Brain microvascular endothelial cell (primary cell): Measurements from ENCODE around the gene HBM.
A peak's percentile ranks its signal among the peaks of the same experiment; 100 is the strongest.
"Not testable (repeated sequence)": the region's sequence is repeated elsewhere in the genome, so short reads cannot be mapped to it uniquely, and the experiment has no call there.

Experiments
- DNase-seq: peaks from one replicate; pipeline ENCODE4 v3.0.0-alpha.2; 2020
- H3K27ac ChIP-seq: fragments of 250-450 bp; sonication (Bioruptor Pico); 2 replicates; pipeline ENCODE4 v1.5.1; 2020; ENCODE audit warnings: mild to moderate bottlenecking, moderate library complexity
- H3K27me3 ChIP-seq: fragments of 250-450 bp; sonication (Bioruptor Pico); replicated peaks from 2 replicates; pipeline ENCODE4 v1.5.1; 2020; ENCODE audit warnings: mild to moderate bottlenecking
- H3K36me3 ChIP-seq: fragments of 250-450 bp; sonication (Bioruptor Pico); replicated peaks from 2 replicates; pipeline ENCODE4 v1.5.1; 2020; ENCODE audit warnings: mild to moderate bottlenecking
- H3K4me3 ChIP-seq: 2 replicates; pipeline ENCODE4 v1.5.1; 2011; ENCODE audit warnings: low read depth, mild to moderate bottlenecking, control low read depth, low read length, moderate library complexity
- in situ Hi-C: cut with HindIII; loops from 2 replicates; pipeline ENCODE4 v1.10.0; 2017; ENCODE audit warnings: low sequenced_read_pairs, low pct_ligation_motif_present
- TF ChIP-seq, protein P1 (sequence below): IDR thresholded peaks from 2 replicates; pipeline ENCODE4 v1.5.1; 2011; ENCODE audit warnings: low read depth, mild to moderate bottlenecking, moderate library complexity, low read length, control low read depth, inconsistent platforms; ENCODE audit errors: missing control alignments

The HBM gene

DNA sequence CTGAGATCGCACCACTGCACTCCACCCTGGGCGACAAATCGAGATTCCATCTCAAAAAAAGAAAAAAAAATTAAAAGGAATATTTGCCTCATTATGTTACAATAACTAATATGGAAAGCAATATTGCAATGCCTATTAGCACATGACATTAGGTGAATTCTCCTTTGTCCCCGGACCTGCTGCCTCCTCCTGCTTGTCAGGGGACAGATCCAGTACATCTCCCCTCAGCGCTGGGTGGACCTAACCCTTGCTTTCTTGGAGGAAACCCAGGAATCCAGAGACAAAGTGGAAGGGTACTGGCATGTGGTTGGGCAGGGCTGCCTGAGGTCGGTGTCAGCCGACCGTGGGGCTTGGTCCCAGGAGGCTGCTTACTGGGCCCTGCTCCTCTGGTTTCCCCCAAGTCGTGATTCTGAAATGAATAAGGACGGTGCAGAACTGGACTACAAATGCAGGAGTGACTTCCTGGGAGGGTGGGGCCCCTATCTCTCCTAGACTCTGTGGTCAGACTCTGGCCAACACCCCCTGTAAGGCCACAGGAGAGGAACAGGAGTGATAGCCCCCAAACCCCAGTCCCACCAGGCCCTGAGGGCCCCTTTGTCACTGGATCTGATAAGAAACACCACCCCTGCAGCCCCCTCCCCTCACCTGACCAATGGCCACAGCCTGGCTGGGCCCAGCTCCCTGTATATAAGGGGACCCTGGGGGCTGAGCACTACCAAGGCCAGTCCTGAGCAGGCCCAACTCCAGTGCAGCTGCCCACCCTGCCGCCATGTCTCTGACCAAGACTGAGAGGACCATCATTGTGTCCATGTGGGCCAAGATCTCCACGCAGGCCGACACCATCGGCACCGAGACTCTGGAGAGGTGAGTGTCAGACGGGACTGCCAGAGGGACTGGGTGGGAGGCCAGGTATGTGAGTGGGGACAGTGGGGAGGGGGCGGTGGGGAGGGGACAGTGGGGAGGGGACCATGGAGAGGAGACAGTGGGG lies 13.3 kb upstream of the HBM start, which contains the start of gene HBZ:
Gene HBZ (plus strand): TSS at position 504 of the 988 bp plus-strand sequence. CDS start 266 bp downstream, at position 770.
- Histone ChIP-seq H3K36me3 (no peaks in the 10 kb centered on the region), H3K27me3 (no peaks in the 10 kb centered on the region), H3K4me3 (no peak within 1 kb of the TSS), H3K27ac (no peak within 1 kb of the TSS)
- TF ChIP-seq, protein P1, sequence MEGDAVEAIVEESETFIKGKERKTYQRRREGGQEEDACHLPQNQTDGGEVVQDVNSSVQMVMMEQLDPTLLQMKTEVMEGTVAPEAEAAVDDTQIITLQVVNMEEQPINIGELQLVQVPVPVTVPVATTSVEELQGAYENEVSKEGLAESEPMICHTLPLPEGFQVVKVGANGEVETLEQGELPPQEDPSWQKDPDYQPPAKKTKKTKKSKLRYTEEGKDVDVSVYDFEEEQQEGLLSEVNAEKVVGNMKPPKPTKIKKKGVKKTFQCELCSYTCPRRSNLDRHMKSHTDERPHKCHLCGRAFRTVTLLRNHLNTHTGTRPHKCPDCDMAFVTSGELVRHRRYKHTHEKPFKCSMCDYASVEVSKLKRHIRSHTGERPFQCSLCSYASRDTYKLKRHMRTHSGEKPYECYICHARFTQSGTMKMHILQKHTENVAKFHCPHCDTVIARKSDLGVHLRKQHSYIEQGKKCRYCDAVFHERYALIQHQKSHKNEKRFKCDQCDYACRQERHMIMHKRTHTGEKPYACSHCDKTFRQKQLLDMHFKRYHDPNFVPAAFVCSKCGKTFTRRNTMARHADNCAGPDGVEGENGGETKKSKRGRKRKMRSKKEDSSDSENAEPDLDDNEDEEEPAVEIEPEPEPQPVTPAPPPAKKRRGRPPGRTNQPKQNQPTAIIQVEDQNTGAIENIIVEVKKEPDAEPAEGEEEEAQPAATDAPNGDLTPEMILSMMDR: no peak
- in situ Hi-C loops: no loop called here
- DNase-seq: no peak

DNA sequence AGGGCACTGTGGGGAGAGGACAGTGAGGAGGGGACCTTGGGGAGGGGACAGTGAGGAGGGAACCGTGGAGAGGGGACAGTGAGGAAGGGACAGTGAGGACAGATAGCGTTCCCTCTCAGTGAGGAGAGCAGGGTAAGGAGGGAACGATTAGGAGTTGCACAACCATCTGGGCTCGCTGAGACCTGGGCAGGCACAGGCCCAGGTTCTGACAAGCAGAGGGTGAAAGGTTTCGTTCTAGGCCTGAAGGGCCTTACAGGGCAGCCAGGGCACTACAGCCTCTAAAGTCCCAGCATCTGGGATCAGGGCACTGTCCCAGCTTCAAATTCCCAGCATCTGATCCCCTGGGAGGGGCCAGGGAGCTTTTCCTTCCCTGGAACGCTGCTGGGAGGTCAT lies 12.7 kb upstream of the HBM start:
- H3K4me3 ChIP-seq, DNase-seq, H3K27me3 ChIP-seq, in situ Hi-C loops, H3K27ac ChIP-seq, H3K36me3 ChIP-seq: not testable (repeated sequence)

DNA sequence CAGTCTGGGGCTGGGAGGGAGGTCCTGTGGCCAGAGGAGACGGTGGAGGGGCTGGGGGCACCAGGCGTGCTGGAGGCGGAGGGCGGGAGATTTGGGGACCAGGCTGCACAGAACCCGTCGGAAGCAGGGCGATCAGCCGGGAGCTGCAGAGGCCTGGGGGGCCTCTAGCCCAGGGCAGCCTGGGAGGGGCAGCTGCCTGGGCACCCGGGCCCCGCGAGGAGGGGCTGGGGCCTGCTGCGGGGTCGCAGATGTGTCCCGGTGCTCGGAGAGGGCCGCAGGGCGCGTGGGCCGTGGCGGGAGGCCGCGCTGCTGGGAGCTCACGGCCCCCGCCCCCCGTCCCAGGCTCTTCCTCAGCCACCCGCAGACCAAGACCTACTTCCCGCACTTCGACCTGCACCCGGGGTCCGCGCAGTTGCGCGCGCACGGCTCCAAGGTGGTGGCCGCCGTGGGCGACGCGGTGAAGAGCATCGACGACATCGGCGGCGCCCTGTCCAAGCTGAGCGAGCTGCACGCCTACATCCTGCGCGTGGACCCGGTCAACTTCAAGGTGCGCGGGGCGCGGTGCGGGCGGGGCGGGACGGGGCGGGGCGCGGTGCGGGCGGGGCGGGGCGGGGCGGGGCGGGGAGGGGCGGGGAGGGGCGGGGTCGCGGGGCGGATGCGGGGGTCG lies 12.1 kb upstream of the HBM start:
- H3K27me3 ChIP-seq, DNase-seq, in situ Hi-C loops, H3K4me3 ChIP-seq, H3K27ac ChIP-seq, H3K36me3 ChIP-seq: not testable (repeated sequence)

DNA sequence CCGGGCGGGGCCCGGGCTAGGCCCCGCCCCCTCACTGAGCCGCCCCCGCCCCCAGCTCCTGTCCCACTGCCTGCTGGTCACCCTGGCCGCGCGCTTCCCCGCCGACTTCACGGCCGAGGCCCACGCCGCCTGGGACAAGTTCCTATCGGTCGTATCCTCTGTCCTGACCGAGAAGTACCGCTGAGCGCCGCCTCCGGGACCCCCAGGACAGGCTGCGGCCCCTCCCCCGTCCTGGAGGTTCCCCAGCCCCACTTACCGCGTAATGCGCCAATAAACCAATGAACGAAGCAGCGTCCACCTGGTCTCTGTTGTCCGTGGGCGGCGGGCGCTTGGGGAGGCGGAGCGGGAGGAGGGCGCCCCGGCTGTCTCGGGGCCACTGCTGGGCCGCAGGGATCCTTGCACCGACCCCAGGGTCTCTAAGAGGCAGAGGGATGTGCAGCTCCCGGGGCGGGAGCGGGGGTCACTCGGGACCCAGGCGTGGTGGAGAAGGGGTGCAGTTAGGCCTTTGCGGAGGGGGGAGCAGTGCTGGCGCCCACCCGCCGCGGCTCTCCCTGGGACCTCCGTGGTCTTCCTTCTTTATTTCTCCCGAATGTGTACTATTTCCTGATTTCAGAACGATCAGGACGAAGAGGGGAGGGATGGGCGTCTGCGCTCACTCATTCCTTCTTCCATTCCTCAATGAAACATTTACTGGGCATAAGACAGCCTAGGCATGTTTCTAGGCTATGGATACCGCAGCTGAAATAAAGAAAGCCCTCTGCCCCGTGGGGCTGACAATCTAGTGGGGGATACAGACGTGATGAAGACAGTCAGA lies 11.4 kb upstream of the HBM start:
- DNase-seq: peak; percentile 12
- TF ChIP-seq, protein P1: no peak
- Histone ChIP-seq H3K4me3 (peak overlapping the region; percentile 53), H3K27ac (no peak overlapping the region), H3K27me3 (no peaks in the 10 kb centered on the region), H3K36me3 (no peaks in the 10 kb centered on the region)
- in situ Hi-C loops: no loop called here

DNA sequence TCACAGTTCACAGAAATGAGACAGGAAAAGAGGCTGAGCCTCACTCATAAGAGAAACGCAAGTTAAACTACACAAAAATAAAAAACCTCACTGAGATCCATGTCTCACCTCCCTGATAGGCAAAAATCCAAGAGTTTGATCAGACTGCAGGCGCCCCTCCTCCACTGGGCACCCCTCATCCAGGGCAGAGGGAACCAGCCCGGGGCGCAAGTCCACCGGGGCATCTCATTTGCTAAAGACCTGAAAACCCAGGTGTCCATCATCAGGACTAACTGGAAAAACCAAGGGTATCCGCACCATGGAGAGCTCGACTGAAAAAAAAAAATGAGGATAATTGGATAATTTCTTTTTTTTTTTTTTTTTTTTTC lies 10.8 kb upstream of the HBM start:
- no peak for DNase-seq
- Histone ChIP-seq H3K4me3 (no peak overlapping the region), H3K27me3 (no peaks in the 10 kb centered on the region), H3K27ac (no peak overlapping the region), H3K36me3 (no peaks in the 10 kb centered on the region)
- TF ChIP-seq, protein P1: no peak
- in situ Hi-C loops: no loop called here

DNA sequence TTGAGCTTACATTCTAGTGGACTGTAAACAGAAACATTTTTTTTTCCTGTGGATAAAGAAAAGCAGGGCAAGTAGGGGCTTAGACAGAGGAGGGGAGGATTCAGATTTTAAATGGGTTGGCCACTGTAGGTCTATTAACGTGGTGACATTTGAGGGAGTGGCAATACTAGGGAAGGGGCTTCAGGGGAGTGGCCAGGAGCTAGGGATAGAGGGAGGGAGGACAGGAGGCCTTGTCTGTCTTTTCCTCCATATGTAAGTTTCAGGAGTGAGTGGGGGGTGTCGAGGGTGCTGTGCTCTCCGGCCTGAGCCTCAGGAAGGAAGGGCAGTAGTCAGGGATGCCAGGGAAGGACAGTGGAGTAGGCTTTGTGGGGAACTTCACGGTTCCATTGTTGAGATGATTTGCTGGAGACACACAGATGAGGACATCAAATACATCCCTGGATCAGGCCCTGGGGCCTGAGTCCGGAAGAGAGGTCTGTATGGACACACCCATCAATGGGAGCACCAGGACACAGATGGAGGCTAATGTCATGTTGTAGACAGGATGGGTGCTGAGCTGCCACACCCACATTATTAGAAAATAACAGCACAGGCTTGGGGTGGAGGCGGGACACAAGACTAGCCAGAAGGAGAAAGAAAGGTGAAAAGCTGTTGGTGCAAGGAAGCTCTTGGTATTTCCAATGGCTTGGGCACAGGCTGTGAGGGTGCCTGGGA lies 6.5 kb upstream of the HBM start:
- in situ Hi-C loops: no loop called here

DNA sequence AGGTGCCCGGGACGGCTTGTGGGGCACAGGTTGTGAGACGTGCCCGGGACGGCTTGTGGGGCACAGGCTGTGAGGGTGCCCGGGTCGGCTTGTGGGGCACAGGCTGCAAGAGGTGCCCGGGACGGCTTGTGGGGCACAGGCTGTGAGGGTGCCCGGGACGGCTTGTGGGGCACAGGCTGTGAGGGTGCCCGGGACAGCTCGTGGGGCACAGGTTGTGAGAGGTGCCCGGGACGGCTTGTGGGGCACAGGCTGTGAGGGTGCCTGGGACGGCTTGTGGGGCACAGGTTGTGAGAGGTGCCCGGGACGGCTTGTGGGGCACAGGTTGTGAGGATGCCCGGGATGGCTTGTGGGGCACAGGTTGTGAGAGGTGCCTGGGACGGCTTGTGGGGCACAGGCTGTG lies 5.5 kb upstream of the HBM start:
- in situ Hi-C loops, H3K4me3 ChIP-seq, H3K36me3 ChIP-seq, H3K27me3 ChIP-seq, DNase-seq, H3K27ac ChIP-seq: not testable (repeated sequence)

More for the DNA sequence above, 6.5 kb upstream of the HBM start:
- DNase-seq: no peak
- Histone ChIP-seq H3K27ac (no peak overlapping the region), H3K36me3 (no peaks in the 10 kb centered on the region), H3K27me3 (no peaks in the 10 kb centered on the region), H3K4me3 (no peak overlapping the region)
- TF ChIP-seq, protein P1: no peak
